SK-N-SH (cell line): Measurements from ENCODE around the gene CPA4. TPM values are rescaled to one million over a fixed set of nuclear protein-coding genes. Genes with fewer than 3 reads are reported as not detected.

ENCODE experiments used
- CTCF ChIA-PET: fragments of 300-600, 350-600 bp; formaldehyde crosslinking; extraction: SDS; loops from one replicate; lab custom pipeline; 2021; lab: Yijun Ruan, JAX
- POLR2A ChIA-PET: fragments of 350-600 bp; sonication (Branson Sonifier 250); formaldehyde crosslinking; extraction: SDS; loops from one replicate; lab custom pipeline; 2020; ENCODE audit warnings: antibody characterized with exemption, inconsistent platforms; lab: Yijun Ruan, JAX
- DNase-seq: peaks from one replicate; pipeline ENCODE4 v3.0.0; 2012
- H2AFZ ChIP-seq: fragments of 200-600 bp; sonication (generic); 2 replicates; pipeline ENCODE4 v1.8.1; 2016; ENCODE audit warnings: antibody characterized with exemption, mild to moderate bottlenecking, low read depth
- H3F3A ChIP-seq: fragments of 200-600 bp; sonication (generic); replicated peaks from 2 replicates; pipeline ENCODE3; 2016; ENCODE audit warnings: antibody characterized with exemption, mild to moderate bottlenecking; ENCODE audit not compliant: insufficient read depth
- H3K27ac ChIP-seq, 2 experiments: fragments of 200-500 bp in 1 of 2; fragments of 200-600 bp in 1 of 2; sonication (Bioruptor generic) in 1 of 2; sonication (generic), shearing (Covaris generic) in 1 of 2; 2 replicates each; pipeline versions ENCODE4 v1.5.1 to v1.6.1; 2014 to 2016; ENCODE audit warnings: low read depth in 2 of 2, inconsistent platforms in 1 of 2, low read length in 1 of 2, mild to moderate bottlenecking in 1 of 2, mixed read lengths in 1 of 2
- H3K27me3 ChIP-seq: fragments of 200-600 bp; sonication (generic), shearing (Covaris generic); 2 replicates; pipeline ENCODE4 v1.6.1; 2016; ENCODE audit warnings: mixed run types; ENCODE audit not compliant: insufficient read depth
- H3K36me3 ChIP-seq, 2 experiments: fragments of 200-500 bp in 1 of 2; fragments of 200-600 bp in 1 of 2; sonication (Bioruptor generic) in 1 of 2; sonication (generic) in 1 of 2; replicated peaks in 1 of 2; 2 replicates each; pipeline versions ENCODE3 to v1.5.1; 2014 to 2016; ENCODE audit warnings: low read length in 1 of 2, mild to moderate bottlenecking in 1 of 2; ENCODE audit not compliant: insufficient read depth in 2 of 2, control insufficient read depth in 1 of 2
- H3K4me1 ChIP-seq, 2 experiments: fragments of 200-500 bp in 1 of 2; fragments of 200-600 bp in 1 of 2; sonication (Bioruptor generic) in 1 of 2; sonication (generic), shearing (Covaris generic) in 1 of 2; 2 replicates each; pipeline versions ENCODE4 v1.5.1 to v1.6.1; 2014 to 2016; ENCODE audit warnings: low read depth in 1 of 2, low read length in 1 of 2, mixed run types in 1 of 2; ENCODE audit not compliant: insufficient read depth in 2 of 2, control insufficient read depth in 1 of 2
- H3K4me2 ChIP-seq: fragments of 200-600 bp; sonication (generic), shearing (Covaris generic); 2 replicates; pipeline ENCODE4 v1.6.1; 2017; ENCODE audit warnings: mixed run types
- H3K4me3 ChIP-seq, 2 experiments: fragments of 200-500 bp in 1 of 2; fragments of 200-600 bp in 1 of 2; sonication (Bioruptor generic) in 1 of 2; sonication (generic), shearing (Covaris generic) in 1 of 2; 2 replicates each; pipeline versions ENCODE4 v1.5.1 to v1.8.1; 2014 to 2016; ENCODE audit warnings: low read depth in 2 of 2, inconsistent platforms in 1 of 2, low read length in 1 of 2, mild to moderate bottlenecking in 1 of 2, mixed read lengths in 1 of 2, moderate library complexity in 1 of 2
- H3K79me2 ChIP-seq: fragments of 200-600 bp; sonication (generic); 2 replicates; pipeline ENCODE4 v1.8.1; 2017; ENCODE audit warnings: mild to moderate bottlenecking; ENCODE audit not compliant: insufficient read depth
- H3K9ac ChIP-seq: fragments of 200-600 bp; sonication (generic); 2 replicates; pipeline ENCODE4 v1.6.1; 2017; ENCODE audit warnings: mixed run types
- H3K9me2 ChIP-seq: fragments of 200-600 bp; sonication (generic); 2 replicates; pipeline ENCODE4 v1.6.1; 2017; ENCODE audit warnings: mixed run types
- H3K9me3 ChIP-seq: fragments of 200-600 bp; sonication (generic); 2 replicates; pipeline ENCODE4 v1.6.1; 2017; ENCODE audit warnings: mixed run types, mild to moderate bottlenecking, moderate library complexity
- H4K20me1 ChIP-seq: fragments of 200-600 bp; sonication (generic); 2 replicates; pipeline ENCODE4 v1.6.1; 2017; ENCODE audit warnings: mild to moderate bottlenecking, mixed run types; ENCODE audit not compliant: insufficient read depth
- CTCF ChIP-seq: fragments of 200-600 bp; sonication (generic); IDR thresholded peaks from 2 replicates; pipeline ENCODE4 v1.6.1; 2017; ENCODE audit warnings: antibody characterized with exemption, mild to moderate bottlenecking, moderate library complexity
- GABPA ChIP-seq: IDR thresholded peaks from 2 replicates; pipeline ENCODE4 v1.4.0; 2012; ENCODE audit warnings: low read depth, mild to moderate bottlenecking
- IRF3 ChIP-seq: fragments of 150-350 bp; IDR thresholded peaks from 2 replicates; pipeline ENCODE4 v1.6.1; 2016; ENCODE audit warnings: mild to moderate bottlenecking, low read depth, low read length
- POLR2AphosphoS5 ChIP-seq: IDR thresholded peaks from 2 replicates; pipeline ENCODE4 v1.6.1; 2012; ENCODE audit warnings: low read depth, low read length
- RAD21 ChIP-seq: IDR thresholded peaks from 2 replicates; pipeline ENCODE4 v1.6.1; 2012; ENCODE audit warnings: mild to moderate bottlenecking, low read length
- RCOR1 ChIP-seq: fragments of 150-350 bp; IDR thresholded peaks from 2 replicates; pipeline ENCODE4 v1.6.1; 2017; ENCODE audit warnings: antibody characterized with exemption, low read length
- REST ChIP-seq: IDR thresholded peaks from 2 replicates; pipeline ENCODE4 v1.6.1; 2012; ENCODE audit warnings: mild to moderate bottlenecking, low read depth, low read length, moderate library complexity
- SMC3 ChIP-seq: IDR thresholded peaks from 2 replicates; pipeline ENCODE4 v1.6.1; 2012; ENCODE audit warnings: low read depth, low read length, improper control_type of control experiment
- TCF12 ChIP-seq: IDR thresholded peaks from 2 replicates; pipeline ENCODE4 v1.4.0; 2012
- ZBTB33 ChIP-seq: IDR thresholded peaks from 2 replicates; pipeline ENCODE4 v1.4.0; 2012; ENCODE audit warnings: low read depth, borderline replicate concordance
- WGBS: methylation state at CpG from one replicate; pipeline ENCODE4 v1.1.6; 2017; ENCODE audit warnings: low lambda C conversion rate; 5-methylcytosine and 5-hydroxymethylcytosine counted together
- polyA plus RNA-seq, 3 experiments: library from polyadenylated mRNA; depleted of rRNA; stranded (reverse); fragments of >200 nt; gene quantifications; 2 replicates each; pipeline ENCODE4 v1.2.3, GENCODE V29; 2012

The CPA4 gene
- polyA plus RNA-seq, 1 of the 3 experiments (the other 2 are of a cell fraction): 176 TPM

- H2AFZ ChIP-seq: no peak overlapping the region
- TF ChIP-seq TCF12 (no peak), ZBTB33 (peak; percentile 42; the same call in 1 of the 2 replicates), RCOR1 (no peak), REST (no peak), GABPA (no peak), RAD21 (peak; percentile 79), SMC3 (peak; percentile 58), CTCF (peak; percentile 73), IRF3 (no peak), POLR2AphosphoS5 (no peak)
Observed at GRCh38 chr7:130277763-130278643, 15.0 kb upstream of the CPA4 start.

More at GRCh38 chr7:130277763-130278643, 15.0 kb upstream of the CPA4 start:
- Histone ChIP-seq H3K4me1 (peaks cover 3 to 13% of the 10 kb centered on the region in 2 experiments; a peak in 3 of 4 replicates), H3K9ac (no peak overlapping the region), H4K20me1 (no peaks in the 10 kb centered on the region), H3K27me3 (no peaks in the 10 kb centered on the region), H3F3A (no peaks in the 10 kb centered on the region), H3K9me3 (no peaks in the 10 kb centered on the region), H3K9me2 (no peaks in the 10 kb centered on the region), H3K4me3 (no peak overlapping the region), H3K36me3 (no peaks in the 10 kb centered on the region), H3K4me2 (no peak overlapping the region), H3K79me2 (no peaks in the 10 kb centered on the region), H3K27ac (peak overlapping the region in 1 of 2 experiments; percentile 8; a peak in 1 of 4 replicates)
- POLR2A ChIA-PET: interaction anchor here (1.1 kb wide), 1 partner anchor 73 kb away, joined by 3 read pairs; the partner anchor contains the start of gene TMEM209
- CTCF ChIA-PET: interaction anchor here (0.6 to 3.7 kb wide), 34 partner anchors 9 to 554 kb away, joined by 3 to 21 read pairs (median 3); partner anchors contain the start of genes CPA2, CPA4, KLHDC10 and MEST
- WGBS: 84% methylated on average over 15 of the region's 15 CpGs
- DNase-seq: peak; percentile 77
